ENCODE data around the gene PLEKHA3. TPM values are rescaled to one million over a fixed set of nuclear protein-coding genes. Genes with fewer than 3 reads are reported as not detected.
A peak's percentile ranks its signal among the peaks of the same experiment; 100 is the strongest.

PLEKHA3 gene
- total RNA-seq (10 to 100 TPM; 20.1 to 20.3 TPM), total RNA-seq (26.0 to 79.3 (median 46.4) reads per million in 172 experiments)
- polyA plus RNA-seq (2013, experiment 1 of 2): 12.1 TPM
- polyA plus RNA-seq (2013, experiment 2 of 2): 16.9 TPM

DNA sequence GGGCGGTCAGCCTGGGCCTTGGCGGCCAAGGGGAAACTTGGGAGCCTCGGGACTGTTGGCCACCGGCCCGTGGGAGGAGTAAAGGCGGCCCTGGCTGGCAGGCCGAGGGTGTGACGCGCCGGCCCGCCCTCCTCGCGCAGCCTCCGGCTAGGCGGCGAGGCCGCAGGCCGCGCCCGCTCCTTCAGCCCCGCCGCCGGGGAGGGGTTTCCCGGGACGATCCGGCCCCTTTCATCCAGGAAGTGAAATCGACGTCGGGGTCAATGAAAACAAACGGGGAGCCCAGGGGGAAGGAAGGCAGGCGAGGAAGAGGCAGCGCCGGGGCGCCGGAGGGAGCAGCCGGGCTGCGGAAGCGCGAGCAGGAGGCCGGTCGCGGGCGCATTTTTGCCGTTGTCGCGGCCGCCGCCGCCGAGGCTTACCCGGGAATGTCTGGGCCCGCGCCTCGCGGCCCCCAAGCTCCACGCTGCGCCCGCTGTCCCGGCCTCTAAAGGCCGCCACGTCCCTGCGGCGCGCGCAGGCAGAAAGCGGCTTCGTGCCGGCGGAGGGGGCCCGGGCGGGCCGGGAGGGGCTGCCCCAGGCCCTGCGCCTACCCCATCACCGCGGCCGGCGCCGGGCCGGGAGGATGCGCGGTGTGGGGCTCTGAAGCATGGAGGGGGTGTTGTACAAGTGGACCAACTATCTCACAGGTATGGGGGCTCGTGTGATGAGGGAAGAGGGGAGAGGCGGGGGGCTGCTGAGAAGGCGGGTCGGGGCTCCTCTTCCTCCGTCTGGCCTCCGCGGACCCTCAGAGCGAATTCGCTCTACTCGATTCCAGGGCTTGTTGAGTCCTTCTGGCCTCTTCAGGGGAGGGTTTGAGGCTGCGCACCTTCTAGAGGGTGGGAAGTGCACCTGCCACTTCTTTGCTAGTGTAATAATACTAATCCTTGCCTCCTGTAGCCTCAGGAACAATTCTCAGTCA is at the start of gene PLEKHA3:
Gene PLEKHA3 (plus strand): TSS at position 231 of the 955 bp plus-strand sequence. CDS start 413 bp downstream, at position 644.
- peak; percentile 33 to 91 (median 70) for DNase-seq
- H3K4me3 Mint-ChIP-seq: peak within 1 kb of the TSS; percentile 99
- no peaks in the 10 kb centered on the region for H3K9me3 Mint-ChIP-seq
- no peaks in the 10 kb centered on the region for H3K27me3 ChIP-seq (ENCODE audit: control insufficient read depth in 1 of 2, insufficient read depth in 2 of 2, low read length in 2 of 2)
- peaks cover 63% of the 10 kb centered on the region for H3K4me1 Mint-ChIP-seq (ENCODE audit: low read depth)
- TF ChIP-seq CTCF (IDR thresholded peaks at IDR 0.05): no peak
- peak; percentile 35 for ATAC-seq (ENCODE audit: poor library complexity)
- H3K27me3 Mint-ChIP-seq: no peaks in the 10 kb centered on the region
- no peaks in the 10 kb centered on the region for H3K36me3 ChIP-seq (ENCODE audit: insufficient read depth, low read length)
- H3K27ac ChIP-seq (ENCODE audit: low read depth in 1 of 2, low read length in 2 of 2): peak within 1 kb of the TSS; percentile 76 to 83
- H3K36me3 Mint-ChIP-seq (ENCODE audit: low read depth): peaks cover 13% of the 10 kb centered on the region
- peaks cover 49% of the 10 kb centered on the region for H3K4me1 ChIP-seq (ENCODE audit: insufficient read depth, low read length)
- ChIA-PET CTCF (interaction anchor here (0.7 to 2.3 kb wide), 3 partner anchors 30 to 49 kb away, joined by 3 to 10 read pairs (median 3); partner anchors contain the start of genes PJVK and PRKRA), POLR2A (interaction anchor here (0.5 to 3.2 kb wide), 4 partner anchors 30 to 782 kb away, joined by 3 to 38 read pairs (median 4); partner anchors contain the start of genes PJVK and PRKRA)
- no peaks in the 10 kb centered on the region for H3K9me3 ChIP-seq (ENCODE audit: control insufficient read depth in 1 of 2, insufficient read depth in 1 of 2, low read length in 2 of 2)
- intact Hi-C loops (cut with DNase I, micrococcal nuclease): loop anchor here in 1 of 2 experiments (5.0 kb wide), 1 partner anchor 42 kb away; no protein-coding TSS in a partner anchor
- peak within 1 kb of the TSS; percentile 74 for H3K4me3 ChIP-seq (ENCODE audit: low read length)
- peak within 1 kb of the TSS; percentile 91 for H3K27ac Mint-ChIP-seq

DNA sequence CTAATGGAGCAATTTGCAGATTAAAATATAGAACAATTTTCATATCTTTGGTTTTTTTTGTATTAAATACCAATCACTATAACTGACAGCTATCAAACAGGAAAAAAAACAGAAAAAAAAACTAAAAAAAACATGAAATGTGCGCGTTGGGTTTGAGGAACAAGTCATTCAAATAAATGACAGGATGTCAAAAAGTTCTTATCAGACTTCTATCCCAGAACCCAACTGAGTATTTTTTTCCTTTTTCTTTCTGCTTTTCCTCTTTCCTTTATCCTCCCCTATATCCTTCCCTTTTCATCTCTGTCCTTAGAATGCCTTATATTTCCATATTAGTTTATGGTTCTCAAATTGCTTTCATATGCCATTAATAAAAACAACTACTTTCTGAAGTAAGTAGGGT is 43.6 kb upstream of the PLEKHA3 start:
- ATAC-seq (ENCODE audit: poor library complexity): no peak
- Mint-ChIP-seq H3K27me3 (no peaks in the 10 kb centered on the region), H3K4me1 (ENCODE audit: low read depth) (no peaks in the 10 kb centered on the region), H3K36me3 (ENCODE audit: low read depth) (peaks cover 93% of the 10 kb centered on the region), H3K27ac (no peak overlapping the region), H3K9me3 (no peaks in the 10 kb centered on the region), H3K4me3 (no peak overlapping the region)
- Histone ChIP-seq H3K27ac (ENCODE audit: low read depth in 1 of 2, low read length in 2 of 2) (no peak overlapping the region), H3K36me3 (ENCODE audit: insufficient read depth, low read length) (peaks cover 81% of the 10 kb centered on the region), H3K4me3 (ENCODE audit: low read length) (no peak overlapping the region), H3K27me3 (ENCODE audit: control insufficient read depth in 1 of 2, insufficient read depth in 2 of 2, low read length in 2 of 2) (no peaks in the 10 kb centered on the region), H3K9me3 (ENCODE audit: control insufficient read depth in 1 of 2, insufficient read depth in 1 of 2, low read length in 2 of 2) (no peaks in the 10 kb centered on the region), H3K4me1 (ENCODE audit: insufficient read depth, low read length) (no peaks in the 10 kb centered on the region)
- intact Hi-C loops (cut with DNase I, micrococcal nuclease): no loop called here
- ChIA-PET CTCF (no interaction called here), POLR2A (interaction anchor here (1.7 kb wide), 1 partner anchor 14 kb away, joined by 5 read pairs; the partner anchor contains the start of genes PJVK and PRKRA)
- DNase-seq: no peak
- no peak for TF ChIP-seq CTCF (IDR thresholded peaks at IDR 0.05)

- POLR2A ChIA-PET: no interaction called here
- CTCF ChIA-PET: interaction anchor here (1.2 kb wide), 1 partner anchor 27 kb away, joined by 3 read pairs; no protein-coding TSS in a partner anchor
- Histone ChIP-seq H3K27ac (ENCODE audit: low read depth in 1 of 2, low read length in 2 of 2) (no peak overlapping the region), H3K4me1 (ENCODE audit: insufficient read depth, low read length) (no peaks in the 10 kb centered on the region), H3K9me3 (ENCODE audit: control insufficient read depth in 1 of 2, insufficient read depth in 1 of 2, low read length in 2 of 2) (no peaks in the 10 kb centered on the region), H3K36me3 (ENCODE audit: insufficient read depth, low read length) (peaks cover 84% of the 10 kb centered on the region), H3K4me3 (ENCODE audit: low read length) (no peak overlapping the region), H3K27me3 (ENCODE audit: control insufficient read depth in 1 of 2, insufficient read depth in 2 of 2, low read length in 2 of 2) (no peaks in the 10 kb centered on the region)
- no peak overlapping the region for H3K4me3 Mint-ChIP-seq
- no peaks in the 10 kb centered on the region for H3K9me3 Mint-ChIP-seq
- intact Hi-C loops (cut with DNase I, micrococcal nuclease): loop anchor here in 1 of 2 experiments (10.0 kb wide), 1 partner anchor 1177 kb away; the partner anchor contains the start of gene NFE2L2
- ATAC-seq (ENCODE audit: poor library complexity): no peak
- H3K4me1 Mint-ChIP-seq (ENCODE audit: low read depth): peaks cover 16% of the 10 kb centered on the region
- no peak for TF ChIP-seq CTCF (IDR thresholded peaks at IDR 0.05)
- H3K36me3 Mint-ChIP-seq (ENCODE audit: low read depth): peaks cover 91% of the 10 kb centered on the region
- no peaks in the 10 kb centered on the region for H3K27me3 Mint-ChIP-seq
- H3K27ac Mint-ChIP-seq: no peak overlapping the region
- DNase-seq: no peak
These were observed 38.8 kb upstream of the PLEKHA3 start for GRCh38 chr2:178441426-178441825.
